ENCODE measurements around the gene RNF141.

Gene RNF141

DNA sequence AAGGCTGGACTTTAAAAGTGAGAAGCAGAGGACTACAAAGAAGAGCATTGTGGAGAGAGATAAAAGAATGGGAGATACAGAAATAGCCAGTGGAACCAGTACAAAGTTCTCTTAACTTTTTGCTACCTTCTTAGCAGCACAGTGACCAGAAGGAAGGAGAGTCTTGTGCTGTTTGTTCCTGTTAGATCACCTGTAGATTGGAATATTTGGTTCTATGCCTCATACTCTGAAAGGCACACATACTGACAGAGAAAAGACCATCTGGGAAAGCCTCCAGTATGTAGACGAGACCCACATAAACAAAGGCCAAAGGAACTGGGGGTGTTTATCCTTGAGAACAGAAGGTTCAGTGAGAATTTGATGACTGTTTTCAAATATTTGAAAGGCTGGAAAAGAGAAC lies 18.7 kb downstream of the RNF141 start:
- FAIRE-seq, result no peak

DNA sequence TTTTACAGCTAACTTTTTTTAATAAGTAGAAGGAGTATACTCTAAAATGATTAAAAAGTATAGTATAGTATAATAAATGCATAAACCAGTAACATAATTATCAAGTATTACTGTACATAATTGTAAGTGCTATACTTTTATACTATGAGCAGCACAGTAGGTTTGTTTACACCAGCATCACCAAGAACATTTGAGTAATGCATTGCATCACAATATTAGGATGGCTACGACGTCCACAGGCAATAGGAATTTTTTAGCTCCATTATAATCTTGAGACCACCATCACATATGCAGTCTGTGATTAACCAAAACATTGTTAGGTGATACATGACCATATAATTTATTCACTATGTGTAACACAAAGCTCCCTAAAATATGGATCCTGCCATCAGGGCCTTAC lies 20.4 kb downstream of the RNF141 start:
- no peak for FAIRE-seq

DNA sequence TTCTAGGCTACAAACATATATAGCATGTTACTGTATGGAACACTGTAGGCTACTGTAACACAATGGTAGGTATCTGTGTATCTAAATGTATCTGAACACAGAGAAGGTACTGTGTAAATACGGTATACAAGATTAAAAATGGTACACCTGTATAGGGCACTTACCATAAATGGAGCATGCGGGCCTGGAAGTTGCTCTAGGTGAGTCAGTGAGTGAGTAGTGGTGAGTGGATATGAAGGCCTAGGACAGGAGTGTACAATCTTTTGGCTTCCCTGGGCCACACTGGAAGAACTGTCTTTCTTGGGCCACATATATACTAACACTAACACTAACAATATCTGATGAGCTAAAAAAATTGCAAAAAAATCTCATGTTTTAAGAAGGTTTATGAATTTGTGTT lies 21.4 kb downstream of the RNF141 start:
- FAIRE-seq, result no peak

DNA sequence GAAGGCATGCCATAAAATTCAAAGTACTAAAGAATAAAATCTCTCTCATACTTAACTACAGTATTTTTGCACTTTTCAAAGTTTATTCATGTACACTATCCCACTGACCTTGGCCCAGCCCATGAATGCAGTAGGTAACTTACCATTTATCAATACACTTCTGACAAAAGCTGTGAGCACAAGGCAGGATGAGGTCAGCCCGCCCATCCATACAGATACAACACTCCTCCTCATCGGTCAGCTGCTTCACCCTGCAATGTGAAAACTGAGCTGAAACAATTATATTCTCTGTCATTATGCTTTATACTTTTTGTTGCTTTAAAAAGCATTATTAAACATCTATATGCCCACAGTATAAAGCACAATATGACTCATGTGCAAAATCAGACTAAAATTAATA lies 22.1 kb downstream of the RNF141 start:
- FAIRE-seq, result no peak

DNA sequence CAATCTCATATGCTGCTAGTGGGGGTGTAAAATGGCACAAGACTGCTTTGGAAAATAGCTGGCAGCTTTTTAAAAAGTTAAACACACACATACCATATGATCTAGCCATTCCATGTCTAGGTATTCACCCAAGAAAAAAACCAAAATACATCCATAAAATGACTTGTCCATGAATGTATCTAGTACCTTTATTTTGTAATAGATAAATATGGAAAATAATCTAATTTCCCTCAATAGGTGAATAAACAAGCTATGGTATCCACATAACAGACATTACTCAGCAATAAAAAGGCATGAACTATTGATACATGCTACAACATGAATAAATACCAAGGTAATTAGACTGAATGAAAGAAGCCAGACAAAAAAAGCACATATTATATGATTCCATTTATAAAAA lies 22.9 kb downstream of the RNF141 start:
- no peak for FAIRE-seq

DNA sequence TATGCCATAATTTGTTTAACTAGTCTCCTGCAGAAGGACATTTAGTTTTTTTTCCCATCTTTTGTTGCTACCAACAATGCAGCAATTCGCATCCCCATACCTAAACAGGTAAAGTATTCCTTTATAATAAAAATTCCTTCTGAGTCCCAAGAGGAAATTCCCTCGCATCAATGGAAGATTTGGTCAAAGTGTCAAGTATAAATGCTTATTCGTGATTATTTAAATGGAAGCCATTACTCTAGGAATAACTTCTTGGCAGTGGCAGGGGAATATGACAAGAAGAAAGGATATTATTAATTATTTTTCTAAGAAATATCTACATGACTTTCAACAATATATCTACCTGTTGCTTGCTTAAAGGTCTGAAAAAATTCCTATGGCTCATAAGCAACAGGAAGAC lies 25.6 kb downstream of the RNF141 start:
- no peak for FAIRE-seq

DNA sequence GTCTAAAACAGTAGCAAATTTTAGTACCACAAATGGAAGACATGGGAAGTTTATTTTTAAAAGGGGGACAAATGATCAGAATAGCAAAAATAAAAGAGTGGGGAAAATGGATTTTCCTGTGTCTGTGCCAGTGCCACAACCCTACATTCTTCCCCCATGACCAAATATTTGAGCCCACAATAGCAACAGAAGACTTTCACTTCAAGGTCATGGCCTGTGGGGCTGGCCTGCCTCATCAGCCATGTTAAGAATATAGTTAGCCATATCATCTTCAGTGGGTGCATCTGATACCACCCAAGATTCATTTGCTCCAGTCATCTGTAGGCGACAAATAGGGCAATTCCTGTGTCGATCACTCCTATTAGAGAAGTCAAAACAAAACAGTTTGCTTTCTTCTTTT lies 26.3 kb downstream of the RNF141 start:
- FAIRE-seq, result no peak

DNA sequence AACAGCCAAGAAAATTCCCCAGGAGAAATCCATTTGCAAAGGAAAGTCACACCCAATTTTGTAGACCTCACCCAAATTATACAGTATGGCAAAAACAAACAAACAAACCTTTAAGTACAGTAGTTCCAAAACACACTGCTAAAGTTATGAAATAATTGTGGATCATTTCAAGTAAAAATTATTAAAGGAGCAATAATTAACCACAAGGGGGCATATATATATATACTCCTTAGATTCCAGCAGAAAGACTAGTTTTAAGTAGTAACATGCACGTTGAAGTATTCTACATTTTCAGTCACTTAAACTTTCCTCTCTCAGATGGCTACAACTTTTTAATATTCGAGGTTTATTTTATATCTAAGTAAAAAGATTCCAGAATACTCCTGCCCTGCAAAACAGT lies 26.8 kb downstream of the RNF141 start:
- FAIRE-seq, result no peak

DNA sequence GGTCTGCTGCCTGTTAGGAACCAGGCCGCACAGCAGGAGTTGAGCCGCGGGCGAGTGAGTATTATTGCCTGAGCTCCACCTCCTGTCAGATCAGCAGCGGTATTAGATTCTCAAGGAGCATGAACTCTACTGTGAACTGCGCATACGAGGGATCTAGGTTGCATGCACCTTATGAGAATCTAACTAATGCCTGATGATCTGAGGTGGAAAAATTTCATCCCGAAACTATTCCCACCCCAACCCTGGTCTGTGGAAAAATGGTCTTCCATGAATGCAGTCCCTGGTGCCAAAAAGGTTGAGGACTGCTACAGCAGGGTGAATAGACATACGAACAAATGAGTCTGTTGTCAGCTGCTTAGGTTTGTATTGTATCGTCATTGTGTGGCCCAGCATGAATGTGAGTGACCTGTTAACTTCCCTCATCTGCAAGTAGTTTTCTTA lies 29.8 kb downstream of the RNF141 start:
- no peak for FAIRE-seq

DNA sequence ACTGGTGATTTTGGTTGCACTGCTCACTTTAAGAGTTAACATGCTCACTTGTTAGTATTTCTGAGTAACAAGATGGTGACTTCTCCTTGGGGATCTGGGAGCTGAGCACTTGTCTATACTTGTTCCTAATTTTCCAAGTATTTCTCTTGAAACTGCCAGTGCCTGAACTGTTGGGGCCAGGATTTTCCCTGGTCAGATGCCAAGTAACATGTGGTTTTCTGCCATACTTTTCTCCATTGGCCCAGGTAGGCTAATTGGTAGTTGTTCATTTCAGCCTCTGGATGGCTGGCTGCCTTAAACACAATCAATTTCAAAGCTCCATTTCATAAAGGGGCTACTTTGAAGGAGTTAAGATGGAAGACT lies 35.0 kb downstream of the RNF141 start:
- no peak for FAIRE-seq

DNA sequence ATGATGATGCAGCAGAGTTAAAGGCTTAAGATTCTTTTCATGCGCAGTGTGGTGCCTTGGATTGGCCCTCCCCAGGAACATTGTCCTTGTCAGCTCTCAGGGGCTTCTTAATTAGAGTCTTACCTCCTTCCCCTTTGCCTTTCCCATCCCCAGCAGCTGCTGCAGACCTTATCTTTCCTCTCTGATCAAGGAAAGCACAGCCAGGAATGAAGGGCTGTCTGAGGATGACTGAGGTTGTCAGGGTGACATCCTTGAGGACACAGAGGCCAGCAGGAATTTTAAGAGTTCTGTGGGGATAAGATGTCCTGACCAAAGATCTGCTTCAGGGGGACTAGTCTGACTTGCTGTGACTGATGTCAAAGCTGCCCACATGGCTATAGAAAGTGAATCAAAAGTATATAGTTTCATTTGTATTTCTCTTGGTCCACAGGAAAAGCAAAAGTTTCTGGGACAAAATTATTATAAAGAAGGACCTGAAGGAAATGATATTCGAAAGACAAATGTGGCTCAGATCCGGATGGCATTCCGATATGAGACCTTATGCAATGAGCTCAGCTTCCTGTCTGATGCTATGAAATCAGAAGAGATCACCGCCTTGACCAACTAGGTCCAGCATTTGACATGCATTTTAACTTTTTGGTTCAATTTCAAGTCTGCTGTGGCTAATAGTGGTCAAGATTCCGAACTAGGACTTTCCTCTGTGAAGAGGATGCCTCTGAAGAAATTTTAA lies 35.5 kb downstream of the RNF141 start:
- FAIRE-seq, result no peak

DNA sequence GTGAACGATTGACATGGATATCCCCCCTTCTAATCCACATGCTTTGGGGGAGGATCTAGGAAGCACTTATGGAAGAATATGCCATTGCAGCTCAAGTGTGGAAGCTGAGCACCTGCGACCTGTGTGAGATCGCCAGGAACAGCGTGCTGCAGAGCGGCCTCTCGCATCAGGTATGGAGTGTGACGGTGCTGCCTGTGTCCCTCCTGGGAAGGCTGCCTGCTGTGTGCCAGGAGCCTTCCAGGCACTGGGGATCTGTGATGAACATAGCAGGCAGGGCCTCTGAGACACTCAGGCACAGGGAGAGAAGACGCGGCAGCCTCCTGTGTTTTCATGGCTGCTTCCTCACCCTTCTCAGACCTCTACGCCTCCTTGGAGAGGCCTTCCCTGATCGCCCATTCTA lies 36.5 kb downstream of the RNF141 start:
- FAIRE-seq, result no peak

DNA sequence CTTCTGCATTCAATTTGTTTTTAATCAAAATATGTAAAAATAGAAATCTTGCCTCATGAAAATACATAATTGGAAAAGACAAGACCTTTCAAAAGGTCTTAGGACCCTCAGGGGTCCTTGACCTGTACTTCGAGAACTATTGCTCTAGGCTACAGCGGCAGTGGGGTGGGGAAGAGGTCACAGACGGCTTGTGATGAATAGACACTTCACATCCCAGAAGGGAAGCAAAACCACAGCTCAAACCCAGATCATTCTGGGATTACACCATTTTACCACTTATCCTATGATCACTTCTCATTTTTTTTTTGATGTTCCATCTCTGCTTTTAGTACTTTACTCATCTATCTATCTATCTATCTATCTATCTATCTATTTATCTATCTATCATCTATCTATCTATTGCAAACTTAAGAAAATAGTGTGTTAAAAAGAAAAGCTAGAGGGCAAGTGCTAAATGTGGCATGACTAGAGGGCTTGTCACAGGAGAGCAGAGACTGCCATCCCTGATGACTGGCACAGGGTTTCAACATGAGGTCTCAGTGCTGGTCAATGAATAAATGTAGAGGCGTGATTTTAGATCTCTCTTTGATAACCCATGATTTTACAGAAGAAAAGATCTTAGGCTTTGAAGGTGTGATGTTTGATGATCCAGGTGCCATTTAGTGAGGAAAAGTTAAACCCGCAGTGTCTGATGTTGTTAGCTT lies 37.1 kb downstream of the RNF141 start:
- FAIRE-seq, result no peak

DNA sequence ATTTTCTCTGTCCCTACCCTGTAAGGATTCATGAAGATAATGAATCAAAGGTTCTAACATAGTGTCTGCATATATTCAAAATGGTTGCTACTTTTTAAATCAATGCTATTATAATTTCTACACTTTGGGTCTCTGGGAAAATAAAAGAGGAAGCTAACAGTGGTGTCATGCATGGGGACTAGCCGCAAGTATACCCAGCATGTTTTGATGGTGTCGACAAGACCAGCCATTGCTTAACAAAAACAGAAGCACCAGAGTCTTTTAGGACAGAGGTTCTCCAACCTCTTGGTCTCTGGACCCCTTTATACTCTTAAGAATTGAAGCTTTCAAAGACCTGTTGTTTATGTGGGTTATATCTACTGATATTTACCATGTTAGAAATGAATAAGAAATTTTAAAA lies 37.8 kb downstream of the RNF141 start:
- no peak for FAIRE-seq

DNA sequence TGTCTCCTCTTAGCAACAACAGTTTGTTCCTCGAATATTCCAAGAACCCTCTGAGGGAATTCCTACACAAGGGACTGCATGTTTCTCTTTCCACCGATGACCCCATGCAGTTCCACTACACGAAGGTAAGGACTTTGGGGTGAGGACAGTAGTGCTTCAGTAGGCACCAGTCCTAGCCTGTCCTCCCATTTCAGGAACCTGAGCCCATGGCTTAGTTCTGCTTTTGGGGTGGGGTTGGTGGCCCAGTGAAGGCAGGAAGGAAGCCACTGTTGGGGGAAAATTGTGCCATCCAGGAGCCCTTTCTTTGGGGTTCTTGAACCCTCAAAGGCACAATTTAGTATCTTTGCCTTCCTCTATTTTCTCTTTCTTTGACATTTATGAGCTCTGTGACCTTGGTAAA lies 38.2 kb downstream of the RNF141 start:
- FAIRE-seq, result no peak

DNA sequence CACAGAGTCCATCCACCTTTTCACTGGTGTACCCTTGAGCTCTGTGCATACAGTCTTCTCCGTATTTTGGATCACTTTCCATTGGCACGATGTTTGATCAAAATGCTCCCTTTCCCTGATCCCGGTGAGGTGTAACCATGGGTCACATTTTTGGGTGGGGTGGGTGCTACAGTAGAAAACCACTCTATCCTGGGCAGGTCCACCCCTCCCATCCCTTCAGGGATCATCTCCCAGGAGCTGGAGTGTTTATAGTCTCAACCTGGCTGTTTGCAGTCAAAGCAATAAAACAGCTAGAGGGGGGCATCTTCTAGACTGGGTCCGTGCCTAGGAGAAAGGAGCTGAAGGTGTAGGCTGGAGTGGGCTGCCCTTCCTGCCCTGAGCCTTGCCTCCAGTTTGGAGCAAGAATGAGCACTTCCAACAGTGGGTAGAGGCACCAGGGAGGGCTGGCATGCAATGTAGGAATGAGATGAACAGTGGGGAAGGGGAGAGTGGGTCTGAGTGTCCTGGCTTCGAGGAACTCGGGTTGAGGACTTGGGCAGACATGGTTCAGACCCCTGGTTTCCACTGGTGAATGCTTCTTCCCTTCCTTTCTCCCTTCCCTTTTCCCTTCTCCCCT lies 38.8 kb downstream of the RNF141 start:
- FAIRE-seq, result no peak

DNA sequence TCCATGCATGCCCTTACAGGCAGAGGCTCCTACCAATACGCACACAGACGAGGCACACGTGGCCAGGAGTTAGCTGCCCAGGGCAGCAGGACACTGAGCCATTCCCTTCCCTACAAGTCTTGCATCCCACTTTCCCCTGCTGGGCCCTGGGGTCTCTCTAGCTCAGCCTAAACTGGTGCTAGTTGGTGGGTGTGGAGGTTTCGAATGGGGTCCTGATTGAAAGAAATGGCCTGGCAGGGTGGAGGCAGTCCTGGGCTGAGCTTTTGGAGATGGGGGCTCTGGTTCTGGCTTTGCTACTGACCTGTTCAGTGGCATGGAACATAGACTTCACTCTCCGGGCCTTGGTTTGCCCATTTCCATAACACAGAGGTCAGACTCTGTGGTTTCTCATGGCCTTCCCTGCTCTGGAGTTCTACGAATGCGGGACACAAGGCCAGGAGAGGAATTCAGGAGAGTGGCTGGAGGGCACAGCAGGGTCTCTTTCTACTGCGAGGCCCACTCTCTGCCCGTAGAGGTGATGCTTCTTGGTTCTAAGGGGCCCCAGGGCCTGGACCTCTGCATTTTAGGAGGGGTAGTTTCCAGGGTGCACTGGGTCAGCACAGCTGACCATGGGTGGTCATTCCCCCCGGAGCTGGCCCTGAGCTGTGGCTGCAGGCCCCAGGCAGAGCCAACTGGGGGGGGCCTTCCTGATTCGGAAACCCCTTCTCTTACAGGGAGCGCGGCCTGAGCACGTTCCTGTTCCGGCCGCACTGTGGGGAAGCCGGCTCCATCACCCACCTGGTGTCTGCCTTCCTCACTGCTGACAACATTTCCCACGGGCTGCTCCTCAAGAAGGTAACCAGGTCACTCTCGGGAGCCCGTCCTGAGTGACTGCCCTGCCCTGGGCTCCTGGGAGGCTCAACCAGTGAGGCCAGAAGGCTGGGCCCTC lies 40.0 kb downstream of the RNF141 start:
- FAIRE-seq, result no peak

DNA sequence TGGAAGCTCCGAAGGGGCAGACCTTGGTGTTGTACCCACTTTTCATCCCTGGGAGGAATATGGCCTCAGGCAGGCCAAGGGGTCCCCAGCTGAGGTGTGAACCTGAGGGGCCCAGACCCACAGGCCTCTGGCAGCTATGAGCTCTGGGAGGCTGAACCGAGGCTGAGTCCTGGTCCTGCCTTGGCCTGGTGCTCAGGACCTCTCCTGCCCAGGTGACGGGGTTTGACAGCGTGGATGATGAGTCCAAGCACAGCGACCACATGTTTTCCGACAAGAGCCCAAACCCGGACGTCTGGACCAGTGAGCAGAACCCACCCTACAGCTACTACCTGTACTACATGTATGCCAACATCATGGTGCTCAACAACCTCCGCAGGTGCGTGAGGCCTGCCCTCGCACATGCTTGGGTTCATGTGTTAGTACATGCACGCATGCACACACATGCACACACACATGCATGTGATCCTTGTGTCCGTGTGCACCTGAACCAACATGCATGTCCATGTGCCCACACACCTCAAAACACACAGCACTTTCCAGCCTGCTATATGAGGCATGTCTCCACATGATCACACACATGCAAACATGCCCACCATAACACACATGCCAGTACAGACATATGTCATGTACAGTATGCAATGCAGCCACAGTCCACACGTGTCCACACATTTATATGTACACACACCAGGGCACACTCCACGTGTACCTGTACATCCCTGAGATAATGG lies 40.9 kb downstream of the RNF141 start:
- no peak for FAIRE-seq

DNA sequence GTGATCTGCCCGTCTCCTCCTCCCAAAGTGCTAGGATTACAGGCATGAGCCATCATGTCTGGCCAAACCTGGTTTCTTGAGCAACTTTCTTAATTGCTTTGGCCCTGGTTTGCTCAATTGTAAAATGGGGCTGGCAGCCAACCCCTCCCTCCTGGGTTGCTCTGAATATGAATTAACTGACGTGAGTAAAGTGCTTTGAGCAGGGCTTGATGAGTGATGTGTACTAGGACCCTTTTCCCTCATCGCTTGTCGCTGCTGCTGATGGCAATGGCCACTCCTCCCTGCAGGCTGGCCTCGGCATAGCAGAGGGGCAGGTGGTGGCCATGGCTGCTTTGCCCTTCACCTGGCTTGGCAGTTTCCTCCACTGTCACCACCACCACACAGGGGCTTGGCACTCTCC lies 41.5 kb downstream of the RNF141 start:
- FAIRE-seq, result no peak

DNA sequence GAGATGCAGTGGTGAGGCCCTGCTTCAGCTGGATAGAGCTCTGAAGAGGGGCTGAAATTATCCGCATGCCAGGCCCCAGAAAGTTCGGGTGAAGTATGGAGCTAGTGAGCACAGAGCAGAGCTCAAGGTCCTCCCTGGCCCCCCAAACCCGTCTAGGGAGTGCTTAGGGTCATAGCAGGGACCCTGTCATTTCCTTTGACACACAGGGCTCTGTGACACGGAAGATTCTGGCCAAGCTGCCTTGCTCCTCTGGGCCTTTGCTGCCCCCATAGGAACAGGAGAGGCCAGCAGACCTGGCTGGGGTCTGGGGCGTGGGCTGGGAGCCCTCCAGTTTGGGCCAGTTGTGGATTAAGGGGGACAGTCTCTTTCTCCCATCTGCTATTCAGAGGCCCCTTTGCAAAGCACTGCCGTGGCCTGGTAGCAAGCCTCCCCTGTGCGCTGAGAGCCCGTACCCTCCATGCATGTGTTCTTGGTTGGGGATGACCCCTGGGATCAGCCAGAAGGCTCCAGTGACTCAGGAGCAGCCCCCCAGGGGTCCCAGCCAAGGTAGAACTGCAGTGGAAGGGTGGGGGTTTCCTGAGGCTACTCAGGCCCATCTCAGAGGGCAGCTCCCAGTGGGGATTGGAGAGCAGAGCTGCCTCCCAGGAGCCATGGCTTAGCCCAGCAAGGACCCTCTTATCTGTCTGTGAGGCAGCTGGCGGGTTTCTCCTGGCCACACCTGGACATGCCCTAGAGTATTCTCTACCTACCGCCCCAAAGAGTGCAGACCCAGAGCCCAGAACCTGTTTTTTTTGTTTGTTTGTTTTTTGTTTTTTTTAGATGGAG lies 42.3 kb downstream of the RNF141 start:
- no peak for FAIRE-seq

DNA sequence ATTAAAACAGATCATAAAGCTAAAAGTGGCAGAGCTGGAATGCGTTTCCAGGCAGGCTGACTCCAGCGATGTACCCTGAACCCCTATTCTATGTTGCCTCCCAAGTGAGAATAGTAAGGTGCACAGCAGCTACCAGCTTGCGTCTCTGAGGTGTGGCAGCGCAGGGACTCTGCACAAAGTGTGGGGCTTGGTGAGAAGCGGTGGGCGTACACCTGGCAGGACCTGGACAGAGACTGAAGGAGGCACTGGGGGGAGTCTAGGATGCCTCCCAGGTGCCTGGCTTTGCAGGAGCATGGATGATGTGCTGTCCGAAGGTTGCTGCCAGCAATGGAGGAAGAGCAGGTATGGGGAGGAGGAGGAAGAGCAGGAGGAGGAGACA lies 43.0 kb downstream of the RNF141 start:
- no peak for FAIRE-seq

Measured in endometrium (tissue), 2 donors.